Glutamatergic neuron (in vitro differentiated cells): Measurements from ENCODE around the gene FBXL7. TPM values are rescaled to one million over a fixed set of nuclear protein-coding genes. Genes with fewer than 3 reads are reported as not detected.

Experiments used
- DNase-seq: peaks from one replicate; pipeline ENCODE4 v3.0.0; 2022
- H3K27ac Mint-ChIP-seq: one replicate; pipeline ENCODE4 v1.8.0; 2020; ENCODE audit warnings: mild to moderate bottlenecking, mixed read lengths, inconsistent platforms; ENCODE audit not compliant: unreplicated experiment
- H3K27me3 Mint-ChIP-seq: one replicate; pipeline ENCODE4 v1.8.0; 2020; ENCODE audit warnings: mild to moderate bottlenecking, moderate library complexity, mixed read lengths, inconsistent platforms; ENCODE audit not compliant: unreplicated experiment
- H3K36me3 Mint-ChIP-seq: one replicate; pipeline ENCODE4 v1.8.0; 2020; ENCODE audit warnings: mild to moderate bottlenecking, mixed read lengths, inconsistent platforms; ENCODE audit not compliant: unreplicated experiment
- H3K4me1 Mint-ChIP-seq: one replicate; pipeline ENCODE4 v1.8.0; 2020; ENCODE audit warnings: mild to moderate bottlenecking, low read depth, mixed read lengths, inconsistent platforms; ENCODE audit not compliant: unreplicated experiment
- H3K4me3 Mint-ChIP-seq: one replicate; pipeline ENCODE4 v1.8.0; 2020; ENCODE audit warnings: mild to moderate bottlenecking, mixed read lengths, inconsistent platforms; ENCODE audit not compliant: unreplicated experiment
- H3K9me3 Mint-ChIP-seq: one replicate; pipeline ENCODE4 v1.8.0; 2020; ENCODE audit warnings: mild to moderate bottlenecking, moderate library complexity, mixed read lengths, inconsistent platforms; ENCODE audit not compliant: unreplicated experiment
- CTCF ChIP-seq: fragments of 200-600 bp; sonication (generic); IDR thresholded peaks from one replicate; pipeline ENCODE4 v1.5.0; 2021; ENCODE audit not compliant: partially characterized antibody, unreplicated experiment
- total RNA-seq: library from RNA; stranded (reverse); fragmentation: NEBNext Ultra II Directional; extraction: Animal tissue kit (Norgen Biotek cat#: 25700); gene quantifications from one replicate; pipeline ENCODE4 v1.2.1, GENCODE V29; 2021; ENCODE audit not compliant: unreplicated experiment

FBXL7 gene
- total RNA-seq, 1 donor from 2014 or later: 25.3 TPM

- H3K27ac Mint-ChIP-seq: peak overlapping the region; percentile 90
- no peaks in the 10 kb centered on the region for H3K36me3 Mint-ChIP-seq
- H3K4me3 Mint-ChIP-seq: peak overlapping the region; percentile 96
- no peak for TF ChIP-seq CTCF
- H3K27me3 Mint-ChIP-seq: peaks cover 6% of the 10 kb centered on the region
- peak; percentile 62 for DNase-seq
- H3K9me3 Mint-ChIP-seq: peaks cover 6% of the 10 kb centered on the region
- H3K4me1 Mint-ChIP-seq: peaks cover 22% of the 10 kb centered on the region
Observed at GRCh38 chr5:15501091-15501791, 1.3 kb downstream of the FBXL7 start.

- H3K4me3 Mint-ChIP-seq: peak overlapping the region; percentile 96
- H3K36me3 Mint-ChIP-seq: no peaks in the 10 kb centered on the region
- peaks cover 21% of the 10 kb centered on the region for H3K4me1 Mint-ChIP-seq
- no peak for DNase-seq
- H3K9me3 Mint-ChIP-seq: peaks cover 6% of the 10 kb centered on the region
- peaks cover 6% of the 10 kb centered on the region for H3K27me3 Mint-ChIP-seq
- TF ChIP-seq CTCF: no peak
- no peak overlapping the region for H3K27ac Mint-ChIP-seq
Observed at GRCh38 chr5:15502208-15502607, 2.2 kb downstream of the FBXL7 start.

GRCh38 chr5:15506146-15506545, 6.2 kb downstream of the FBXL7 start:
- DNase-seq: no peak
- Mint-ChIP-seq H3K4me1 (peaks cover 22% of the 10 kb centered on the region), H3K36me3 (no peaks in the 10 kb centered on the region), H3K4me3 (no peak overlapping the region), H3K9me3 (peaks cover under 1% of the 10 kb centered on the region), H3K27ac (no peak overlapping the region), H3K27me3 (peaks cover 1% of the 10 kb centered on the region)
- TF ChIP-seq CTCF: no peak

- H3K4me3 Mint-ChIP-seq: no peak overlapping the region
- DNase-seq: no peak
Observed at GRCh38 chr5:15506897-15507296, 6.9 kb downstream of the FBXL7 start.

More at GRCh38 chr5:15506897-15507296, 6.9 kb downstream of the FBXL7 start:
- Mint-ChIP-seq H3K9me3 (no peaks in the 10 kb centered on the region), H3K27me3 (no peaks in the 10 kb centered on the region), H3K36me3 (no peaks in the 10 kb centered on the region), H3K27ac (no peak overlapping the region), H3K4me1 (peaks cover 19% of the 10 kb centered on the region)
- no peak for TF ChIP-seq CTCF
